Keratinocyte (primary cell): ENCODE data around the gene TRIM59.

ENCODE experiments used
- CTCF ChIP-seq, 3 experiments: IDR thresholded peaks in 1 of 3; conservative IDR thresholded peaks in 1 of 3; optimal IDR thresholded peaks in 1 of 3; 2 replicates in 2 of 3; 3 replicates in 1 of 3; pipeline versions ENCODE3 to v1.5.1; 2011; ENCODE audit warnings: low read length in 3 of 3, mild to moderate bottlenecking in 3 of 3, moderate library complexity in 2 of 3, control low read depth in 1 of 3, inconsistent platforms in 1 of 3; ENCODE audit not compliant: insufficient read depth in 2 of 3; ENCODE audit errors: extremely low read depth in 1 of 3
- EZH2 ChIP-seq: IDR thresholded peaks from one replicate; pipeline ENCODE4 v1.6.1; 2012; ENCODE audit warnings: inconsistent platforms, mild to moderate bottlenecking, low read length, moderate library complexity

- no peak for TF ChIP-seq CTCF (optimal IDR thresholded peaks at IDR 0.05 in 1 of 3, IDR thresholded peaks at IDR 0.05 in 1 of 3, conservative IDR thresholded peaks at IDR 0.05 in 1 of 3; ENCODE audit: extremely low read depth in 1 of 3, insufficient read depth in 2 of 3, low read length in 3 of 3)
- TF ChIP-seq EZH2 = no peak
Observed at GRCh38 chr3:160437083-160437455, 12.5 kb downstream of the TRIM59 start.
